ENCODE data around the gene VLDLR. TPM values are rescaled to one million over a fixed set of nuclear protein-coding genes. Genes with fewer than 3 reads are reported as not detected.
"Not testable (repeated sequence)": the region's sequence is repeated elsewhere in the genome, so short reads cannot be mapped to it uniquely, and the experiment has no call there.

The VLDLR gene
- total and polyA plus RNA-seq, 12 donors: 17.9 to 153 (median 137) TPM

DNA sequence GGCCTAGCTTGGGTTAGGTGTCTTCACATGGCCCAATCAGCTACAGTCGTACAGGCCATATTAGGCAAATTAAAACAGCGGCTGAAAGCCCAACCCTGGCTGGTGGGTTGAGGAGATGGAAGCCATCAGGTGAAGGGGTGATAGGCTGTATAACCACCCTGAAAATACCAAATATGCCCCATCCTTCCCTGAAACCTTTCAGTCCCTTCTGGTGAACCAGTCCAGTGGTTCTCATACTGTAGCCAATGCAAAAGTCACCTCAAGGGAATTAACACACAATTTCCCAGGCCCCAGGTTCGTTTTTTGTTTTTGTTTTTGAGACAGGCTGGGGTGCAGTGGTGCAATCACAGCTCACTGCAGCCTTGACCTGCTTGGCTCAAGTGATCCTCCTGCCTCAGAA lies 75.9 kb downstream of the VLDLR start:
- no peaks in the 10 kb centered on the region for H3K36me3 ChIP-seq
- no peaks in the 10 kb centered on the region for H3K27me3 ChIP-seq
- intact Hi-C loops (cut with DNase I): no loop called here
- 88 to 90% methylated on average over 3 of the region's 3 CpGs for WGBS, 2 donors
- H3K27ac ChIP-seq: no peak overlapping the region
- no peak overlapping the region for H3K4me3 ChIP-seq
- TF ChIP-seq CTCF (IDR thresholded peaks at IDR 0.05): no peak
- no peaks in the 10 kb centered on the region for H3K9me3 ChIP-seq
- peaks cover 0 to 6% (median 0%) of the 10 kb centered on the region in 9 donors for H3K4me1 ChIP-seq
- ATAC-seq (no peak), DNase-seq (no peak)

- no peak for ATAC-seq
- WGBS, 2 donors: 70 to 72% methylated on average over 6 of the region's 6 CpGs
- H3K27ac ChIP-seq: no peak overlapping the region
- H3K9me3 ChIP-seq: no peaks in the 10 kb centered on the region
- peaks cover 0 to 7% (median 0%) of the 10 kb centered on the region in 9 donors for H3K4me1 ChIP-seq
- intact Hi-C loops (cut with DNase I): no loop called here
- TF ChIP-seq CTCF (IDR thresholded peaks at IDR 0.05): no peak
- DNase-seq: no peak
- H3K27me3 ChIP-seq: no peaks in the 10 kb centered on the region
- no peaks in the 10 kb centered on the region for H3K36me3 ChIP-seq
- H3K4me3 ChIP-seq: no peak overlapping the region
Measured at GRCh38 chr9:2700398-2700797, 78.8 kb downstream of the VLDLR start.

- intact Hi-C loops (cut with DNase I): no loop called here
- Histone ChIP-seq H3K27ac (no peak overlapping the region), H3K27me3 (no peaks in the 10 kb centered on the region), H3K36me3 (no peaks in the 10 kb centered on the region), H3K4me3 (no peak overlapping the region), H3K9me3 (no peaks in the 10 kb centered on the region), H3K4me1 (peaks cover 0 to 7% (median 0%) of the 10 kb centered on the region in 9 donors)
- no peak for ATAC-seq
- no peak for DNase-seq
- no peak for TF ChIP-seq CTCF (IDR thresholded peaks at IDR 0.05)
- WGBS, 2 donors: 89 to 90% methylated on average over 10 of the region's 10 CpGs
Measured at GRCh38 chr9:2700909-2701550, 79.4 kb downstream of the VLDLR start.

- intact Hi-C loops (cut with DNase I): no loop called here
- peaks cover 0 to 4% (median 0%) of the 10 kb centered on the region in 11 donors for H3K9me3 ChIP-seq
- no peak for ATAC-seq
- TF ChIP-seq CTCF (IDR thresholded peaks at IDR 0.05): no peak
- H3K27ac ChIP-seq: no peak overlapping the region
- H3K36me3 ChIP-seq: no peaks in the 10 kb centered on the region
- peaks cover 0 to 7% (median 0%) of the 10 kb centered on the region in 9 donors for H3K4me1 ChIP-seq
- H3K27me3 ChIP-seq: no peaks in the 10 kb centered on the region
- no peak overlapping the region for H3K4me3 ChIP-seq
- no peak for DNase-seq
Measured at GRCh38 chr9:2704504-2704903, 82.9 kb downstream of the VLDLR start.

DNA sequence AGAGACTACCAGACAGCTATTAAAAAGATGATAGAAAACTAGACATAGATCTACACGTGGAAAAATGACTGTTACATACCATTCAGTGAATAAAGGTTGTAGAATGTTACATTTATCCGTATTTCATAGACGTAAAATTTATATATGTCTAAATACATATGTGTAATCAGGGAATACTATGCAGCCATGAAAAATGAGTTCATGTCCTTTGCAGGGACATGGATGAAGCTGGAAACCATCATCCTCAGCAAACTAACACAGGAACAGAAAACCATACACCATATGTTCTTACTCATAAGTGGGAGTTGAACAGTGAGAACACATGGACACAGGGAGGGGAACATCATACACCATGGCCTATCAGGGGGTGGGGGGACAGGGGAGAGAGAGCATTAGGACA lies 85.7 kb downstream of the VLDLR start:
- intact Hi-C loops (cut with DNase I): not testable (repeated sequence)

More for the DNA sequence above, 85.7 kb downstream of the VLDLR start:
- H3K27me3 ChIP-seq, H3K27ac ChIP-seq, H3K9me3 ChIP-seq, H3K4me3 ChIP-seq, H3K36me3 ChIP-seq, DNase-seq, ATAC-seq, H3K4me1 ChIP-seq: not testable (repeated sequence)
- WGBS, 2 donors: 95 to 96% methylated on average over 3 of the region's 3 CpGs
